GM19395 (cell line): Measurements from ENCODE around the gene LMNA.

Source experiments
- ATAC-seq: cut with Tn5 transposase; IDR thresholded peaks from one replicate; pipeline ENCODE4 v1.9.1; 2021; ENCODE audit warnings: mild to moderate bottlenecking, moderate library complexity; ENCODE audit not compliant: unreplicated experiment

The LMNA gene

GRCh38 chr1:156081917-156082308 lies 32.6 kb upstream of the LMNA start:
- ATAC-seq, result no peak

GRCh38 chr1:156082309-156083091 lies 32.0 kb upstream of the LMNA start, which contains the start of gene MEX3A:
MEX3A (minus strand) TSS chr1:156082465; CDS start chr1:156081998, 467 bp downstream.
- ATAC-seq, result no peak

- ATAC-seq, result no peak
Observed at GRCh38 chr1:156083800-156084790, 30.4 kb upstream of the LMNA start.

- ATAC-seq, result no peak
Observed at GRCh38 chr1:156086256-156086662, 28.3 kb upstream of the LMNA start.

- no peak for ATAC-seq
Observed at GRCh38 chr1:156089704-156090103, 24.8 kb upstream of the LMNA start.

GRCh38 chr1:156090138-156090839 lies 24.2 kb upstream of the LMNA start:
- ATAC-seq, result no peak

- ATAC-seq, result no peak
Observed at GRCh38 chr1:156090840-156091188, 23.7 kb upstream of the LMNA start.

GRCh38 chr1:156091610-156092009 lies 22.9 kb upstream of the LMNA start:
- no peak for ATAC-seq

- ATAC-seq, result no peak
Observed at GRCh38 chr1:156095906-156096508, 18.5 kb upstream of the LMNA start.

- peak; percentile 62 for ATAC-seq
Observed at GRCh38 chr1:156096640-156097391, 17.7 kb upstream of the LMNA start.

GRCh38 chr1:156097499-156098178 lies 16.9 kb upstream of the LMNA start:
- no peak for ATAC-seq

GRCh38 chr1:156098784-156099183 lies 15.7 kb upstream of the LMNA start:
- ATAC-seq, result no peak

GRCh38 chr1:156099282-156099681 lies 15.2 kb upstream of the LMNA start:
- ATAC-seq, result no peak

- ATAC-seq, result no peak
Observed at GRCh38 chr1:156100205-156100995, 14.1 kb upstream of the LMNA start.

GRCh38 chr1:156101880-156102279 lies 12.6 kb upstream of the LMNA start:
- ATAC-seq, result no peak

- ATAC-seq, result no peak
Observed at GRCh38 chr1:156102633-156103511, 11.6 kb upstream of the LMNA start.

- ATAC-seq, result no peak
Observed at GRCh38 chr1:156103521-156103947, 11.0 kb upstream of the LMNA start.
